Stimulated activated CD4-positive, alpha-beta T cell treated with anti-CD3 and anti-CD28 coated beads, Interleukin-2, amount 100 ng/mL, for 24 hours (primary cell): ENCODE data around the gene CBFA2T3.
"Not testable (repeated sequence)": the region's sequence is repeated elsewhere in the genome, so short reads cannot be mapped to it uniquely, and the experiment has no call there.

ENCODE experiments used
- DNase-seq, 2 donors: peaks; one replicate each; pipeline ENCODE4 v3.0.0-alpha.2; 2020

CBFA2T3 gene

DNA sequence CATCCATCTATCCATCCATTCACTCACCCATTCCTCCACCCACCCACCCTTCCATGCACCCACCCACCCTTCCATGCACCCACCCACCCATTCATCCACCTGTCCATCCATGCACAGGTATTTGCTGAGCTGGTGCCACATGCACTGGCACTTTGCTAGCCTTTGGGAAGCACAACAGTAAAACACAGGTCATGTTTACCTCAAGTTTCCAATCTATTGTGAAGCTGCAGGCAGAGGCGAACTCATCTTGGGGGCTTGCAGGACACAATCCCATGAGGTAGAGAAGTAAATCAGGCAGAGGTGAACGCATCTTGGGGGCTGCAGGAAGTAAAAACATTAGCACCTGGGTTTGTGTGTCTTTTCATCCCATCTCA, 35.6 kb upstream of the CBFA2T3 start:
- no peak for DNase-seq

DNA sequence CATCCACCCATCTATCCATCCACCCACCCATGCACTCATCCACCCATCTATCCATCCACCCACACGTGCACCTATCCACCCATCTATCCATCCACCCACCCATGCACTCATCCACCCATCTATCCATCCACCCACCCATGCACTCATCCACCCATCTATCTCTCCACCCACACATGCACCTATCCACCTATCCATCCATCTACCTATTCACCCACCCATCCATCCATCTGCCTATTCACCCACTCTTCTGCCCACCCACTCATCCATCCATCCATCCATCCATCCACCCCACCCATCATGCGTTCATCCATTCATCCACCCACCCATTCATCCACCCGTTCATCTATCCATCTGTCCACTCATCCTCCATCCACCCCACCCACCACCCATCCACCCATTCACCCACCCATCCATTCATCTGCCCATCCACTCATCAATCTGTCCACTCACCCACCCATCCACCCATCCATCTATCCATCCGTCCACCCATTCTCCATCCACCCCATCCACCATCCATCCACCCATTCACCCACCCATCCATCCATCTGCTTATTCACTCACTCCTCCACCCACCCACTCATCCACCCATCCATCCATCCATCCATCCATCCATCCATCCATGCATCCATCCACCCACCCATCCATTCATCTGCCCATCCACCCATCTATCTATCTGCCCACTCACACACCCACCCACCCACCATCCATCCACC, 35.1 kb upstream of the CBFA2T3 start:
- DNase-seq, result no peak

DNA sequence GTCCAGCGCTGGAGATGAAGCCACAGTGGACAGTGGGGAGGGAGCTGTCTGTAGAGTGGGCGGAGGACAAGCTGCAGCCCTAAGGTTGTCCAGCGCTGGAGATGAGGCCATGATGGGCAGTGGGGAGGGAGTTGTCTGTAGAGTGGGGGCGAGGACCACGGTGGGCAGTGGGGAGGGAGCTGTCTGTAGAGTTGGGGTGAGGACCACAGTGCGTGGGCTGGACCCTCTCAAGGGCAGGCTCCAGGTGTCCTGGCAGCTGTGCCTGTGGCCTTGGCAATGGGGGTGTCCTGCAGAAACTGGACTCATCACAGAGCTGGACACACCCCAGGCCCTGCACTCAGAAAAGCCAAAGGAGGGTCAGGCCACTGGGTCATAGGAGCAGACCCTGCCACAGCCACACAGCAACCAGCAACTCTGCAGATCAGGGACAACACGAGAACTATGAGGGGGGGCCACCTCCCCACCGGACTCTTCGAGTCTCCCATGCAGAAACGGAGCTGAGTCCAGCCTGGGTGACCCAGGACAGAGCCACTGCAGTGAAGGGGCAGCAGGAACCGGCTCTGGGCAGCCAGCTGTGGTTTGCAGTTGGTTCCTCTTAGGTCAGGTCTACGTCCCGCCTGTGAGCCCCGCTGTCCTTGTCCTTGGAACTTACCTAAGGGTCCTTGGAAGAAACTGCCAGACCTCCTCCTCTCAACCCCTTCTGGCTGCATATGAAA, 33.4 kb upstream of the CBFA2T3 start:
- no peak for DNase-seq

GRCh38 chr16:89009343-89010209, 32.6 kb upstream of the CBFA2T3 start:
- DNase-seq, result peak; percentile 21 to 35

GRCh38 chr16:89008796-89009195, 31.8 kb upstream of the CBFA2T3 start:
- DNase-seq, result not testable (repeated sequence)

GRCh38 chr16:89007371-89008249, 30.6 kb upstream of the CBFA2T3 start:
- no peak for DNase-seq

DNA sequence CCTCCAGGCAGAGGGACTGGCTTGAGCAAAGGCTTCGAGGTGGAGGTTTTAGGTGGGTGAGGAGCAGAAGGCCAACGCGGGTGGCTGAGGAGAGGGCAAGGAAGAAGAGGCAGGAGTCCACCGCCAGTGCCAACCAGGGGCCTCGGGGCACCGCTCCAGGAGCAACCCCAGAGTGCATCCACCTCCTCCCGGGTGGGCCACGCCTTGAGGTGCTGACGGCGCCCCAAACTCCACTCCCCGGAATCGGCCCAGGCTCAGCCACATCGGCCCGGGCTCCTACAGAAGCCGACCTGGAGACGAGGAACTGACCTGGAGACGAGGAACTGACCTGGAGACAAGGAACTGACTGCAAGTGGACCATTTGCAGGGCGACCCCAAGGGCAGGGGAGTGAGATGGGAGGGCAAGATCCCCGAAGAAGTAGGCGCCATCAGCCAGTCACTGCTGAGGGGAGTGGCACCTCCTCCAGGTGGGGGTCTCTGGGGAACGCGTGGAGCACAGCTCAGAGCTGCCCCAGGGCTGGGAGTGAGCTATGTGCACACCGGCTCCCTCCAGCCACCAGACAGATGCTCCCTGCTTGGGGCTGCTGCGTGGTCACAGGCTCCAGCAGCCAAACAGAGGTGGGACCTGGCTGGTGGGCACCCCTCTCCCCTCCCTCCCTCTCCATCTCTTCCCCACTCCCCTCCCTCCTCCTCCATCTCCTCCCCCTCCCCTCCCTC, 29.2 kb upstream of the CBFA2T3 start:
- no peak for DNase-seq

GRCh38 chr16:89005201-89006035, 28.4 kb upstream of the CBFA2T3 start:
- DNase-seq, result no peak

DNA sequence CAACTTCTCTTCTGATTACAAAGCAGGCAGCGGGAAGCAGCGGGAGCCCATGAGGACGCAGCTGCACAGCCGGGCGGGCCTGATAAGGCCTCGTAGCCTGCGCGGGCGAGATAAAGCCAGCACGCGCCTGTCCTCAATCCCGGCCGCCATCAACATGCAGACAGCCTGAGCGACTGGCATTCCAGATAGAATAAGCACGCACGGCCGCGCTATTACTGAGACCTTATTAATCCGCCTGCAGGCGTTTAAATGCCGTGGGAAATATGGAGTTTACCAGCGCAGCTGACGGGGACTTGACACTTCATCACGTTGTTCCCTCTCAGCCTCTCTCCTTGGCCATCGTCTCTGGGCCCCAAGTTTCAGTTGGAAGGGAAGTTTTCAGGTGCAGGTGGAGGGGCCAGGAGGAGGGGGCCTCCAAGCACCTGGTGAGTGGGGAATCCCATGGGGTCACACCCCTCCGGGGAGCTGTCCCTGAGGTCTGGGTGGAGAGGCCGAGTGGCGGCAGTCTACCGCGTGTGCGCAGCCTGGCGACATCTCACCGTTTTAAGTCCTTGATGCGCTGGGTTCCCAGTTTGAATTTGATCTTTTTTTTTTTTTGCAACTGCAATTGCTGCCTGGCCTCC, 27.3 kb upstream of the CBFA2T3 start:
- peak in 1 of 2 donors; percentile 11 for DNase-seq

DNA sequence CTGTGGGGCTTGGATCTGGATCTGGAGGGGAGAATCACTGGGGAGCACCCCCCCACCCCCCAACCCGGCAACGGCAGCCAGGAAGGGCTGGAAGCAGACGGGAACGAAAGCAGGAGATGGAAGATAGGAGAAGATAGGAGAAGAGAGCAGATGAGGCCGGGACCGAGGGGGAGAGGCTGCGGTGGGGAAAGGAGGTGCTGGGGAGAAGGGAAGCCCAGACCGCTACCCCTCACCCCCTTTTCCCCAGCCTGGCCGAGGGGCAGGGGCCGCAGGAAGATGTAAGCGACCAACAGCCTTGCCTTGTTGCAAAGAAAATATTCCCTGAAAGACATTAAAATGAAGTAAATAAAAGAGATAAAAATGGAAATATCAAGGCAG, 26.8 kb upstream of the CBFA2T3 start:
- no peak for DNase-seq

- no peak for DNase-seq
These were observed 26.1 kb upstream of the CBFA2T3 start for GRCh38 chr16:89002851-89003830.

GRCh38 chr16:89002081-89002480, 25.1 kb upstream of the CBFA2T3 start:
- DNase-seq, result not testable (repeated sequence)

- no peak for DNase-seq
These were observed 24.4 kb upstream of the CBFA2T3 start for GRCh38 chr16:89001117-89002027.

GRCh38 chr16:89000207-89000959, 23.4 kb upstream of the CBFA2T3 start:
- peak; percentile 35 to 51 for DNase-seq

DNA sequence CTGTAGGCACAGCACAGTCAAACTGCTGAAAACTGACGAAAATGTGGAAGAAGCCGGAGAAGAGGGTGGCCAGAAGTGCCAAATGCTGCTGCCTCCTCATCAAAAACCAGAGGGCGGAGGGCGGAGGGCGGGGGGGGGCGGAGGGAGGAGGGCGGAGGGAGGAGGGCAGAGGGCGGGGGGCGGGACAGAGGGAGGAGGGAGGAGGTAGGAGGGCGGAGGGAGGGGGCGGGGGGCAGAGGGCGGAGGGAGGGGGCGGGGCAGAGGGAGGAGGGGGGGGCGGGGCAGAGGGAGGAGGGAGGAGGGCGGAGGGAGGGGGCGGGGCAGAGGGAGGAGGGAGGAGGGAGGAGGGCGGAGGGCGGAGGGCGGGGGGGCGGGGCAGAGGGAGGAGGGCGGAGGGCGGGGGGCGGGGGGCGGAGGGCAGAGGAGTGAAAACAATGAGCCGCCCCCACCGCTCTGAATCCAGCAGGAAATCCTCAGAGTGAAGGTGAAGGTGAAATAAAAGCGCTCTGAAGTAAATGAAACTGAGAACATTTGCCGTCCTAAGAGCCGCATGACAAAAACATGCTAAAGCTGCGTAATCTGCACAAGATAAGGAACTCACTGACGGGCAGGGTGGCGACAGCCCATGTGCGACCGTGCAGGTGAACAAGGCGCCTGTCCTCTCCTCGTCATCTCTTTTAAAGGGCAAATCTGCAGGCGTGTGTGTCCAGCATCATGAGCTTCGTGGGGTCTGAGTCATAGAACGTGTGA, 22.6 kb upstream of the CBFA2T3 start:
- no peak for DNase-seq

DNA sequence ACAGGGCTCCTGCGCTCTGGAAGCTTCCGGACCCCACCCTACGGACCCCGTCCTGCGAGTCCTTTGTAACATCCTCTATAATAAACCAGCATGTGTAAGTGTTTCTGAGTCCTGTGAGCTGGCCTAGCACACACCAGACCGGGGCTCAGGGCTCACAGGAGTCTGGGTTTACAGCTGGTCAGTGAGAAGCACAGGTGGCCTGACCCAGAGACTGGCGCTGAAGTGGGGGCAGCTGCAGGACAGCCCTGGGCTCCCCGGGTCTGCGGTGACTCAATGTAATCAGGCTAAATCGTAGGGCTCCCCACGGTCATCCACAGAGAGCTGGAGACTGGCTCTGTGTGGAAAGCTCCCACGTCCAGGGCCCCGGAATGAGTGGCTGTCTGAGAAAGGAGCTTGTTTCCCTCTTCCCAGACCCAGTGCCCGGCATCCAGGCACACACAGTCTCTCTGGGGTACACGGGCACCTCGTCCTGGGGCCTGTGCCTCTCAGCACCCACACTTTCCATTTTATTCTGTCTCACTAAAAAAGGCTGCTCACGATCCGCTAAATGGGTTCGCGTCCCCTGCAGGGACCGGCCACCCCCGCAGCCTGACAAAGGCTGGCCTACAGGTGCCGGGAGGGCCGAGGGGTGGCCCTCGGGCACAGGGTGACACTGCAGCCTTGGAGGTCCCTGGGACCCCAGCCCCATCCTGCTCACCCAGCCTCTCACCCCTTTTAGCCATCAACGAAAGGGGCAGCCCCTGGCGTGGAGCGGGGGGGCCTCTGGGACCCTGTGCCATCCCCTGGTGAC, 18.9 kb upstream of the CBFA2T3 start:
- no peak for DNase-seq
